ENCODE results near the gene PALS1. TPM values are rescaled to one million over a fixed set of nuclear protein-coding genes. Genes with fewer than 3 reads are reported as not detected.

The PALS1 gene
- polyA plus RNA-seq, 2 donors = 6.9 to 9.0 TPM

DNA sequence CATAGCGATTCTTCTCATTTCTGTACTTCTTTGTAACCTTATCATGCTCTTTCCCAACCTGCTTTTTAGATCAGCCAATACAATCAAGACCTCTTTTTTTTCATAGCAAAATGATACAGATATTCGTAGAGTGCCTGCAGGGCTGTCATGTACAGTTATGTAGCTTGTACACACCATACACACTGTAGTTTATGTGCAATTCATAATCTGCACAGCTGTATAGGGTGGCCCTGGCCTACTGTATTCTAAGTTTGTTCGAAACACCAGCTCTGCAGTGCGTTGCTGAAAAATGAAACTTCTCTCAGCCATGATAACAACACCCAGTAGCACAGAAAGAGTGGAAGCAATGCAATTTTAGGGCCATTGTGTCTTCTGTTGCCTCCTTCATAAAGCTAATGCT, 15.7 kb upstream of the PALS1 start:
- 74 to 83% methylated on average over 4 of the region's 4 CpGs for WGBS, 2 donors

DNA sequence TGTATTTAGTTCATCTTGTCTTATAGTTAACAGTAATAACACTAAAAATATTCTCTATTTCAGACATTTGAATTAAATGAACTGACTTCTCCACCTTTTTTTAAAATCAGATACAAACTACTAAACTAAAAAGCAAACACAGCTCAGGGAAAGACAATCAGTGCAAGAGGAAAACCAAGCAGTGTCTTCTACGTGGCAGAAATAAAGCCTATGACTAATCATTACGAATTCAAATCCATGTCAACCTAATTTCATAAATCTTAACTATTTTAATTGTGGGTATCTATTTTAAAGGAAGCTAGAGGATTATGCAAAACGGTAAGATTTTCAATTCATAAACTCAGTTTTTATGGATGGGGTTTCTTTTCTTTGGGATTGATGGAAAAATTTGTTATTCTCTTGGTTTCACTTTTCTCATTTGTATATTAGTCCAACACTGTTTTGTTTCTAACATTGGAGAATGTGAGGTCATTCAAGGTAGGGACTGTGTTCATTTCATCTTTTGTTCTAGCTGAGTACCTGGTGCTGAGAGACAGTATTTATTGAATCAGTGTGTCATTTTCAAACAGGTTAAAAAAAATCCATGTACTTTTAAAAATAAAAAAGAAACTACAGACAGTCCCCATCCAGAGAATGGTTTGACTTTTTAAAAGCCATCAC, 12.8 kb upstream of the PALS1 start:
- no peaks in the 10 kb centered on the region for H3K36me3 ChIP-seq (ENCODE audit: control insufficient read depth in 2 of 2, insufficient read depth in 2 of 2, low read length in 1 of 2)
- WGBS, 2 donors = 55 to 70% methylated on average over 3 of the region's 3 CpGs
- H3K4me3 ChIP-seq (ENCODE audit: low read depth in 1 of 2, low read length in 2 of 2) = no peak overlapping the region
- H3K4me1 ChIP-seq (ENCODE audit: control insufficient read depth in 2 of 2, insufficient read depth in 2 of 2, low read length in 1 of 2) = peaks cover 0 to 2% of the 10 kb centered on the region in 2 donors
- H3K9me3 ChIP-seq (ENCODE audit: control insufficient read depth in 2 of 2, insufficient read depth in 1 of 2, low read depth in 1 of 2, low read length in 1 of 2) = no peaks in the 10 kb centered on the region
- H3K27ac ChIP-seq (ENCODE audit: low read depth in 2 of 2, low read length in 1 of 2) = no peak overlapping the region
- no peaks in the 10 kb centered on the region for H3K27me3 ChIP-seq (ENCODE audit: control insufficient read depth in 1 of 2, insufficient read depth in 2 of 2, low read length in 2 of 2)

More for the DNA sequence above, 15.7 kb upstream of the PALS1 start:
- no peak overlapping the region for H3K4me3 ChIP-seq (ENCODE audit: low read depth in 1 of 2, low read length in 2 of 2)
- no peak overlapping the region for H3K27ac ChIP-seq (ENCODE audit: low read depth in 2 of 2, low read length in 1 of 2)
- H3K4me1 ChIP-seq (ENCODE audit: control insufficient read depth in 2 of 2, insufficient read depth in 2 of 2, low read length in 1 of 2) = no peaks in the 10 kb centered on the region
- no peaks in the 10 kb centered on the region for H3K27me3 ChIP-seq (ENCODE audit: control insufficient read depth in 1 of 2, insufficient read depth in 2 of 2, low read length in 2 of 2)
- no peaks in the 10 kb centered on the region for H3K9me3 ChIP-seq (ENCODE audit: control insufficient read depth in 2 of 2, insufficient read depth in 1 of 2, low read depth in 1 of 2, low read length in 1 of 2)
- H3K36me3 ChIP-seq (ENCODE audit: control insufficient read depth in 2 of 2, insufficient read depth in 2 of 2, low read length in 1 of 2) = no peaks in the 10 kb centered on the region

DNA sequence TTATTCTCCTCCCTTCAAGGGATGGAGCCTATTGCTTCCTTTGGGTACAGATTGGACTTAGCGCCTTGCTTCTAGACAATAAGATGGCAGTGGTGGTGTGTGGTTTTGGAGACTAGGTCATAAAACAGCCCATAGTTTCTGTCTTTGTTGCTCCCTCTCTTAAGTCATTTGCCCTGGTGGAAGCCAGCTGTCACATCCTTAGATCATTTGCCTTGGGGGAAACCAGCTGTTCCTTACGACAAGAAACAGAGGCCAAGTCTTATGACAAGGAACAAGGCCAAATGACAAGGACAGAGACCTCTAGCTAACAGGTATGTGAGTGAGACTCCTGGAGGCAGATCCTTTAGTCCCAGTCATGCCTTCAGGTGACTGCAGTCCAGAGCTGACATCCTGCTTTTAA, 9.2 kb upstream of the PALS1 start:
- 90 to 91% methylated on average over 2 of the region's 2 CpGs for WGBS, 2 donors
- Histone ChIP-seq H3K27me3 (ENCODE audit: control insufficient read depth in 1 of 2, insufficient read depth in 2 of 2, low read length in 2 of 2) (no peaks in the 10 kb centered on the region), H3K4me3 (ENCODE audit: low read depth in 1 of 2, low read length in 2 of 2) (no peak overlapping the region), H3K36me3 (ENCODE audit: control insufficient read depth in 2 of 2, insufficient read depth in 2 of 2, low read length in 1 of 2) (no peaks in the 10 kb centered on the region), H3K9me3 (ENCODE audit: control insufficient read depth in 2 of 2, insufficient read depth in 1 of 2, low read depth in 1 of 2, low read length in 1 of 2) (no peaks in the 10 kb centered on the region), H3K4me1 (ENCODE audit: control insufficient read depth in 2 of 2, insufficient read depth in 2 of 2, low read length in 1 of 2) (peaks cover 0 to 2% of the 10 kb centered on the region in 2 donors), H3K27ac (ENCODE audit: low read depth in 2 of 2, low read length in 1 of 2) (no peak overlapping the region)

DNA sequence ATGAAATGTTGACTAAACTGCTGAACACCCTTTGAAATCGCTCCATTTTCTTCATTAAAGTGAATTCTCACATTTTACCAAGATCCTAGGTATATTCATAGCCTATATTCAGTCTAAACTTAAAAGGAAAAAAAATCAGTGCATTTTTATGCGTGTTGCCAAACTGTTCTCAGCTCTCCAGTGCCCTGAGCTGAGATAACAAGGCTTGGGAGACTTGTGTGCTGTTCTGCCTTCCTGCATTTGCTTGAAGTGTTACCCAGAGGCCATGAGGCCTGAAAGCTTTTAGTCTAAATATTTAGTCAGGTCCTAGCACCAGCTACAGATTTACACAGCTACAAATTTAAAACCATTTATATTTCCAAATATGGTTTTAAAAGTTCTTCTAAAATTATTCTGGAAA, 8.6 kb upstream of the PALS1 start:
- 52 to 65% methylated on average over 2 of the region's 2 CpGs for WGBS, 2 donors

DNA sequence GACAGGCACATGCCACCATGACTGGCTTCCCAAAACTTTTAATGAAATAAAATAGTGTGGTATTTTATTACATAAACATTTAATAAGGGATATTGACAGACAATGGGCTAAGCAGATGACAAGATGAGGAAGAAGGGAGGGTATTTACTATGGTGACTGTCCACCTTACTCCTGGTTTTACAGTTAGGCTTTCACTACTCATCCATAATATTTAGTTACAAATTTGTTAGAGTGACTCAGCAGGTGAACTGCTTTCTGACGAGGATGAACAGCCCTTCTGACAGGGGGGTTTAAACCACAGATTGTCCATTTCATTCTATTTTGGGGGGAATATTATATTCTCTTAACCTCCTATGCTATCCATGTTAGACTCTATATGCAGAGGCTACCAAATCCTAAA, 3.6 kb upstream of the PALS1 start:
- Histone ChIP-seq H3K27ac (ENCODE audit: low read depth in 2 of 2, low read length in 1 of 2) (no peak overlapping the region), H3K9me3 (ENCODE audit: control insufficient read depth in 2 of 2, insufficient read depth in 1 of 2, low read depth in 1 of 2, low read length in 1 of 2) (no peaks in the 10 kb centered on the region), H3K36me3 (ENCODE audit: control insufficient read depth in 2 of 2, insufficient read depth in 2 of 2, low read length in 1 of 2) (no peaks in the 10 kb centered on the region), H3K4me1 (ENCODE audit: control insufficient read depth in 2 of 2, insufficient read depth in 2 of 2, low read length in 1 of 2) (peaks cover 0 to 3% of the 10 kb centered on the region in 2 donors), H3K27me3 (ENCODE audit: control insufficient read depth in 1 of 2, insufficient read depth in 2 of 2, low read length in 2 of 2) (no peaks in the 10 kb centered on the region), H3K4me3 (ENCODE audit: low read depth in 1 of 2, low read length in 2 of 2) (no peak overlapping the region)
- WGBS, 2 donors = 38 to 65% methylated on average over 1 of the region's 1 CpG

More for the DNA sequence above, 8.6 kb upstream of the PALS1 start:
- no peak overlapping the region for H3K4me3 ChIP-seq (ENCODE audit: low read depth in 1 of 2, low read length in 2 of 2)
- H3K27ac ChIP-seq (ENCODE audit: low read depth in 2 of 2, low read length in 1 of 2) = no peak overlapping the region
- peaks cover 0 to 2% of the 10 kb centered on the region in 2 donors for H3K4me1 ChIP-seq (ENCODE audit: control insufficient read depth in 2 of 2, insufficient read depth in 2 of 2, low read length in 1 of 2)
- H3K9me3 ChIP-seq (ENCODE audit: control insufficient read depth in 2 of 2, insufficient read depth in 1 of 2, low read depth in 1 of 2, low read length in 1 of 2) = no peaks in the 10 kb centered on the region
- H3K36me3 ChIP-seq (ENCODE audit: control insufficient read depth in 2 of 2, insufficient read depth in 2 of 2, low read length in 1 of 2) = no peaks in the 10 kb centered on the region
- no peaks in the 10 kb centered on the region for H3K27me3 ChIP-seq (ENCODE audit: control insufficient read depth in 1 of 2, insufficient read depth in 2 of 2, low read length in 2 of 2)

DNA sequence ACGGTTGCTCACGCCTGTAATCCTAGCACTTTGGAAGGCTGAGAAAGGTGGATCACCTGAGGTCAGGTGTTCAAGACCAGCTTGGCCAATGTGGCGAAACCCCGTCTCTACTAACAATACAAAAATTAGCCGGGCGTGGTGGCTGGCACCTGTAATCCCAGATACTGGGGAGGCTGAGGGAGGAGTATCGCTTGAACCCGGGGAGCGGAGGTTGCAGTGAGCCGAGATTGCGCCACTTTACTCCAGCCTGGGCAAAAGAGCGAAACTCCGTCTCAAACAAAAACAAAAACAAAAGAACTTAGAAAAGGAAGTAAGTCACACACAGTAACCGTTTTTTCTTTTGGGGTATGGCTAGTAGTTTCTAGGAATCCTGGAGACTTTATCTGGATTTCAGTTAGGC, 1.7 kb upstream of the PALS1 start:
- H3K4me3 ChIP-seq (ENCODE audit: low read depth in 1 of 2, low read length in 2 of 2) = peak overlapping the region in 1 of 2 donors; percentile 96
- peaks cover 0 to 3% of the 10 kb centered on the region in 2 donors for H3K4me1 ChIP-seq (ENCODE audit: control insufficient read depth in 2 of 2, insufficient read depth in 2 of 2, low read length in 1 of 2)
- H3K27me3 ChIP-seq (ENCODE audit: control insufficient read depth in 1 of 2, insufficient read depth in 2 of 2, low read length in 2 of 2) = no peaks in the 10 kb centered on the region
- no peaks in the 10 kb centered on the region for H3K36me3 ChIP-seq (ENCODE audit: control insufficient read depth in 2 of 2, insufficient read depth in 2 of 2, low read length in 1 of 2)
- WGBS, 2 donors = 89 to 93% methylated on average over 14 of the region's 14 CpGs
- no peak overlapping the region for H3K27ac ChIP-seq (ENCODE audit: low read depth in 2 of 2, low read length in 1 of 2)
- no peaks in the 10 kb centered on the region for H3K9me3 ChIP-seq (ENCODE audit: control insufficient read depth in 2 of 2, insufficient read depth in 1 of 2, low read depth in 1 of 2, low read length in 1 of 2)

DNA sequence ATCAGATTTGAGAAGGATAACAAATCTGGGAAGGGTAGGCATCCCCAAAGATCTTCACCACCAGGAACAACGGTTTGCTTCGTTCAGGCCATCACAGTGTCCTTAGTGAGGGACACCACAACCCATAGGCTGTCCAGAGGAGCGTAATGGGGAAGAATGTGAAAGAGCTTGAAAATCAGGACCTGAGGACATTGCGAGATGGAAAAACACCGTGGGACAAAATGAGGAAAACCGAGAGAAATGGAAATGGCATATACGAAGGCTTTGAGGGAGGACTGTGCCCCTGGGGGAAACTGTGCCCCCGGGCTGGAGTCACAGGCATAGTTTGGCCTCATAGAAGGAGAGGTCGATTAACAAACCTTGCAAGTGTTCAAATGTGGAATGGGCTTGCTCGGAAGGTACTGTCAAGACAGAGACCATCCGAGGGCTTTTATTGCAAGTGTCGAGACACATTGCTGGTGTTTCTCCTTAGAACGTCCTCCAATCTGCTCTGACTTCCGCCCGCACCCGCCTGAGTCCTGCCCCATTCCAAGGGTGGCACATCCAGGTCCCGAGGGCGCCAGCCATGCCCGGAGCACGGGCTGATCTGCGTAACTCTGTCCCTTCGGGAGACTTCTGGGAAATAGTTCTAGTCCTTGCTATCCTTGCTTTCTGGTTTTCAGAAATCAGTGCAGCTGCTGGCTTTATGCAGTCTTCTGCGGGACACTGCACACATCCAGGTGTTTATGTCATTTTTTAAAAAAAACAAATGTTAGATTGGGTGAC, 885 bp upstream of the PALS1 start:
- peak overlapping the region; percentile 88 to 100 for H3K27ac ChIP-seq (ENCODE audit: low read depth in 2 of 2, low read length in 1 of 2)
- no peaks in the 10 kb centered on the region for H3K36me3 ChIP-seq (ENCODE audit: control insufficient read depth in 2 of 2, insufficient read depth in 2 of 2, low read length in 1 of 2)
- WGBS, 2 donors = 12 to 16% methylated on average over 23 of the region's 23 CpGs
- no peaks in the 10 kb centered on the region for H3K9me3 ChIP-seq (ENCODE audit: control insufficient read depth in 2 of 2, insufficient read depth in 1 of 2, low read depth in 1 of 2, low read length in 1 of 2)
- H3K4me1 ChIP-seq (ENCODE audit: control insufficient read depth in 2 of 2, insufficient read depth in 2 of 2, low read length in 1 of 2) = peaks cover 0 to 3% of the 10 kb centered on the region in 2 donors
- H3K4me3 ChIP-seq (ENCODE audit: low read depth in 1 of 2, low read length in 2 of 2) = peak overlapping the region; percentile 92 to 96
- no peaks in the 10 kb centered on the region for H3K27me3 ChIP-seq (ENCODE audit: control insufficient read depth in 1 of 2, insufficient read depth in 2 of 2, low read length in 2 of 2)

DNA sequence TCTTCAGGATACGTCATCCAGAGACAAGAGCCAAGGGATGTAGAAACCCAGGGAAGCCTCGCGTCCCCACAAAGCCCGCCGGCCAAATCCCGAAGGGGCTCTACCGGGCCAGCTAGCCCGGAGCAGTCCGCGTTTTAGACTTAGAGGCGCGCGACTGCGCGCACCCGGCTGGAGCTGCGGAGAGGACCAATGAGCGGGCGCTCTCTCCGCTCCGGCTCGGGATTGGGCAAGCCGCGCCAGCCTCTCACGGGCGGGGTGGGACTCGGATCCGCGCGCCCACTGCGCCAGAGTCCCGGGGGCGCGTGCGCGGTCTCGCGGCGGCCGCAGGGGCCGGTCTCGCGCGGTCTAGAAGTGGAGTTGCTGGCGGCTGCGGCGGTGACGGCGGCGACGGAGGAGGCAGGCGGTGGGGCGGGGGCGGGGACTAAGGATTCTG, 241 bp upstream of the PALS1 start:
- Histone ChIP-seq H3K27ac (ENCODE audit: low read depth in 2 of 2, low read length in 1 of 2) (peak overlapping the region; percentile 100), H3K36me3 (ENCODE audit: control insufficient read depth in 2 of 2, insufficient read depth in 2 of 2, low read length in 1 of 2) (no peaks in the 10 kb centered on the region)
- WGBS, 2 donors = 0 to 1% methylated on average over 54 of the region's 54 CpGs

DNA sequence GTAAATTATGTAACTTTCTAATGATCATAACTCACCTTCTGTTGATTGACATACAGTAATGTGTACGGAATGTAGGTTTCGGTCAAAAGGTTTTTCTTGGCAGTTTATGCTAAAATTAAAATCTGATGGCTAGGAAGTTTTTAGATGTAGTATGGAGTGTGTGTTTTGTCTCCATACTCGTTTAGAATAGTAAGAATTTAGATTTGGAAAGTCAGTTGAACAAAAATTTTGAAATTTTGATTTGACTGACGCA, 859 bp downstream of the PALS1 start:
- Histone ChIP-seq H3K4me1 (ENCODE audit: control insufficient read depth in 2 of 2, insufficient read depth in 2 of 2, low read length in 1 of 2) (peaks cover 0 to 3% of the 10 kb centered on the region in 2 donors), H3K4me3 (ENCODE audit: low read depth in 1 of 2, low read length in 2 of 2) (peak overlapping the region in 1 of 2 donors; percentile 96)

More for the DNA sequence above, 241 bp upstream of the PALS1 start:
- Histone ChIP-seq H3K9me3 (ENCODE audit: control insufficient read depth in 2 of 2, insufficient read depth in 1 of 2, low read depth in 1 of 2, low read length in 1 of 2) (no peaks in the 10 kb centered on the region), H3K4me1 (ENCODE audit: control insufficient read depth in 2 of 2, insufficient read depth in 2 of 2, low read length in 1 of 2) (peaks cover 0 to 3% of the 10 kb centered on the region in 2 donors), H3K4me3 (ENCODE audit: low read depth in 1 of 2, low read length in 2 of 2) (peak overlapping the region; percentile 92 to 96), H3K27me3 (ENCODE audit: control insufficient read depth in 1 of 2, insufficient read depth in 2 of 2, low read length in 2 of 2) (no peaks in the 10 kb centered on the region)

DNA sequence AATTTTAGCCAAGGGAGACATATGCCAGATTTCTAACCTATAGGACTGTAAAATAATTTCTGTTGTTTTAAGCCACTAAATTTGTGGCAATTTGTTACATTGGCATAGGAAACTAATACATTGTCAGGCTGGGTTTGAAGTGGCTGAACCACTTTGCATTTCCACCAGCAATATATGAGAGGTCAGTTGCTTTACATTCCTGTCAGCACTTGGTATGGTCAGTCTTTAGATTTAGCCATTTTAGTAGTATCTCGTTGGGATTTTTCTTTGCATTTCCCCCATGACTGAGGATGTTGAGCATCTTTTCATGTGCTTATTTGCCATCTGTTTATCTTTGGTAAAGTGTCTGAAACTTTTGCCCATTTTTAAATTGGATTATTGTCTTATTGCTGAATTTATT, 3.9 kb downstream of the PALS1 start:
- Histone ChIP-seq H3K27ac (ENCODE audit: low read depth in 2 of 2, low read length in 1 of 2) (no peak overlapping the region), H3K36me3 (ENCODE audit: control insufficient read depth in 2 of 2, insufficient read depth in 2 of 2, low read length in 1 of 2) (no peaks in the 10 kb centered on the region), H3K4me1 (ENCODE audit: control insufficient read depth in 2 of 2, insufficient read depth in 2 of 2, low read length in 1 of 2) (peaks cover 0 to under 1% of the 10 kb centered on the region in 2 donors), H3K9me3 (ENCODE audit: control insufficient read depth in 2 of 2, insufficient read depth in 1 of 2, low read depth in 1 of 2, low read length in 1 of 2) (no peaks in the 10 kb centered on the region), H3K4me3 (ENCODE audit: low read depth in 1 of 2, low read length in 2 of 2) (no peak overlapping the region), H3K27me3 (ENCODE audit: control insufficient read depth in 1 of 2, insufficient read depth in 2 of 2, low read length in 2 of 2) (no peaks in the 10 kb centered on the region)
- 71 to 89% methylated on average over 1 of the region's 1 CpG for WGBS, 2 donors

More for the DNA sequence above, 859 bp downstream of the PALS1 start:
- Histone ChIP-seq H3K27me3 (ENCODE audit: control insufficient read depth in 1 of 2, insufficient read depth in 2 of 2, low read length in 2 of 2) (no peaks in the 10 kb centered on the region), H3K36me3 (ENCODE audit: control insufficient read depth in 2 of 2, insufficient read depth in 2 of 2, low read length in 1 of 2) (no peaks in the 10 kb centered on the region), H3K9me3 (ENCODE audit: control insufficient read depth in 2 of 2, insufficient read depth in 1 of 2, low read depth in 1 of 2, low read length in 1 of 2) (no peaks in the 10 kb centered on the region), H3K27ac (ENCODE audit: low read depth in 2 of 2, low read length in 1 of 2) (peak overlapping the region in 1 of 2 donors; percentile 100)
- 8 to 11% methylated on average over 4 of the region's 4 CpGs for WGBS, 2 donors

Measured in esophagus (tissue), 2 donors.